GM21825 (cell line): ENCODE data around the gene TAF10.

Experiments
- ATAC-seq: cut with Tn5 transposase; IDR thresholded peaks from one replicate; pipeline ENCODE4 v1.9.1; 2021; ENCODE audit warnings: mild to moderate bottlenecking, moderate library complexity; ENCODE audit not compliant: unreplicated experiment

Gene TAF10

GRCh38 chr11:6561288-6561687, 50.7 kb downstream of the TAF10 start:
- no peak for ATAC-seq
